ENCODE results near the gene L3MBTL2. TPM values are rescaled to one million over a fixed set of nuclear protein-coding genes. Genes with fewer than 3 reads are reported as not detected.
A peak's percentile ranks its signal among the peaks of the same experiment; 100 is the strongest.

The L3MBTL2 gene
- total RNA-seq, 2 donors from 2014 or later, result 25.4 to 37.7 TPM

DNA sequence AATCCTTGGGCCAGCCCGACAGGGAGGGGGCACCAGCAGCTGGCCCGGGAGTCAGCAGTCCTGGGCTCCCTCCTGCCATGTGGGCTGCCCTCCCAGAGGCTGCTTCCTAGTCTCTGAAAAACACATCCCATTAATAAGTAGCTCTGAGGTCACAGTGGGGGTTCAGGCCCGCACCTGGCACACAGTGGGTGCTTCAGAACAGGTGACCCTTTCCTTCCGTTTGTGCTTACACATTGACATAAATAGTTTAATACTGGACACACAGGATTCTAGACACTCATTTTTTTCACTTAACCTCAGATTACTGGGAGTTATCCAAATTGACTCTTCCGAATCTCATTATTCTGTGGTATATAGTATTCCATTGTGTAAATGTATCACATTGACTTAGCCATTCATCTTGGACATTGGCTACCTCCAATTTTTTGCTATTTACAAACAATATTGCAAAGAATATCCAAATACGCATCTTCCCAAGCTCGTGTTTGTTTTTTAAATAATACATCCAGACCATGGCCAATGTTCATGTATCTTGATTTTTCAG is 36.1 kb downstream of the L3MBTL2 start:
- Histone ChIP-seq H3K4me1 (replicated peaks) (peaks cover 7% of the 10 kb centered on the region), H3K36me3 (no peaks in the 10 kb centered on the region), H3K27me3 (replicated peaks; ENCODE audit: insufficient read depth) (no peaks in the 10 kb centered on the region), H3K4me3 (no peak overlapping the region), H3K9me3 (no peaks in the 10 kb centered on the region), H3K27ac (peak overlapping the region; percentile 20 to 42)
- intact Hi-C loops (cut with DNase I), result no loop called here
- DNase-seq (ENCODE audit: low spot score), result no peak
- TF ChIP-seq POLR2A (IDR thresholded peaks at IDR 0.05), result no peak
- 84% methylated on average over 6 of the region's 7 CpGs for WGBS

DNA sequence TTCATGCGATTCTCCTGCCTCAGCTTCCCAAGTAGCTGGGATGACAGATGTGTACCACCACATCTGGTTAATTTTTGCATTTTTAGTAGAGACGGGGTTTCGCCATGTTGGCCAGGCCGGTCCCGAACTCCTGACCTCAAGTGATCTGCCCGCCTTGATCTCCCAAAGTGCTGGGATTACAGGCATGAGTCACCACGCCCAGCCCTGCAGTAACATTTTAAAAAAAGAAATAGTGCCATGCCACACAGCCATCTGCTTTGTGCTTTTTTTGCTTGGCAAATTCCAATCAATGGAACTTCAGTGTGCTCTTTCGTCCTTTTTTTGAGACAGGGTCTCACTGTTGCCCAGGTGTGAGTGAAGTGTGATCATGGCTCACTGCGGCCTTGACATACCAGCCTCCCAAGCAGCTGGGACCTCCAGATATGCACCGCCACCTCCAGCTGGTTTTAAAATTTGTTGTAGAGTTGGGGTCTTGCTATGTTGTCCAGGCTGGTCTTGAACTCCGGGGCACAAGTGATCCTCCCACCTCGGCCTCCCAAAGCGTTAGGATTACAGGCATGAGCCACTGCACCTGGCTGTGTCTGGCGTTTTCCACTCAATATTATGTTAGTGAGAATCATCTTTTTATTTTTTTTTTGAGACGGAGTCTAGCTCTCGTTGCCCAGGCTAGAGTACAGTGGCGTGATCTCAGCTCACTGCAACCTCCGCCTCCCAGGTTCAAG is 37.4 kb downstream of the L3MBTL2 start:
- Histone ChIP-seq H3K27me3 (replicated peaks; ENCODE audit: insufficient read depth) (no peaks in the 10 kb centered on the region), H3K36me3 (peaks cover 0 to 4% of the 10 kb centered on the region in 2 donors), H3K4me1 (replicated peaks) (peaks cover 7% of the 10 kb centered on the region), H3K4me3 (no peak overlapping the region), H3K27ac (no peak overlapping the region), H3K9me3 (no peaks in the 10 kb centered on the region)
- 95% methylated on average over 18 of the region's 18 CpGs for WGBS
- TF ChIP-seq, protein P1, sequence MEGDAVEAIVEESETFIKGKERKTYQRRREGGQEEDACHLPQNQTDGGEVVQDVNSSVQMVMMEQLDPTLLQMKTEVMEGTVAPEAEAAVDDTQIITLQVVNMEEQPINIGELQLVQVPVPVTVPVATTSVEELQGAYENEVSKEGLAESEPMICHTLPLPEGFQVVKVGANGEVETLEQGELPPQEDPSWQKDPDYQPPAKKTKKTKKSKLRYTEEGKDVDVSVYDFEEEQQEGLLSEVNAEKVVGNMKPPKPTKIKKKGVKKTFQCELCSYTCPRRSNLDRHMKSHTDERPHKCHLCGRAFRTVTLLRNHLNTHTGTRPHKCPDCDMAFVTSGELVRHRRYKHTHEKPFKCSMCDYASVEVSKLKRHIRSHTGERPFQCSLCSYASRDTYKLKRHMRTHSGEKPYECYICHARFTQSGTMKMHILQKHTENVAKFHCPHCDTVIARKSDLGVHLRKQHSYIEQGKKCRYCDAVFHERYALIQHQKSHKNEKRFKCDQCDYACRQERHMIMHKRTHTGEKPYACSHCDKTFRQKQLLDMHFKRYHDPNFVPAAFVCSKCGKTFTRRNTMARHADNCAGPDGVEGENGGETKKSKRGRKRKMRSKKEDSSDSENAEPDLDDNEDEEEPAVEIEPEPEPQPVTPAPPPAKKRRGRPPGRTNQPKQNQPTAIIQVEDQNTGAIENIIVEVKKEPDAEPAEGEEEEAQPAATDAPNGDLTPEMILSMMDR (IDR thresholded peaks at IDR 0.05), result no peak
- TF ChIP-seq POLR2A (IDR thresholded peaks at IDR 0.05), result no peak
- TF ChIP-seq POLR2AphosphoS5 (IDR thresholded peaks at IDR 0.05), result no peak
- intact Hi-C loops (cut with DNase I), result no loop called here
- DNase-seq (ENCODE audit: low spot score), result no peak

DNA sequence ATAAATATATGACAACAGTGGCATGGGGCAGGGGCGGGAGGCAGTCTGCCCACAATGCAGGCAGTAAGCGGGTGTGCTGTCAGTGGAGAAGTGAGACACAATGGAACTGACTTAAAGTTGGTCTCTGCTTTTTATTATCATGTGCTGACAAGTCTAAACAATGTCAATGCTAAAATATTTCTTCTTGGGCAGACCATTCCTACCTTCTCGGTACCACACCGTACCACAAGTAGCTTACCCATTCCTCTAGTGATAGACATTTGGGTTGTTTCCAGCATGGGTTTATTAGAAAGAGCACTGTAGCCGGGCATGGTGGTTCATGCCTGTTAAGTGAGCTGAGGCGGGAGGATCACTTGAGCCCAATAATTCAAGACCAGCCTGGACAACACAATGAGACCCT is 38.2 kb downstream of the L3MBTL2 start:
- H3K36me3 ChIP-seq, result peaks cover 0 to 4% of the 10 kb centered on the region in 2 donors
- no peak for TF ChIP-seq POLR2AphosphoS5 (IDR thresholded peaks at IDR 0.05)
- TF ChIP-seq, protein P1 (IDR thresholded peaks at IDR 0.05), result no peak
- TF ChIP-seq POLR2A (IDR thresholded peaks at IDR 0.05), result no peak
- no peak overlapping the region for H3K27ac ChIP-seq
- H3K27me3 ChIP-seq (replicated peaks; ENCODE audit: insufficient read depth), result no peaks in the 10 kb centered on the region
- WGBS, result 43% methylated on average over 6 of the region's 6 CpGs
- peaks cover 4% of the 10 kb centered on the region for H3K4me1 ChIP-seq (replicated peaks)
- H3K9me3 ChIP-seq, result no peaks in the 10 kb centered on the region
- H3K4me3 ChIP-seq, result no peak overlapping the region
- intact Hi-C loops (cut with DNase I), result no loop called here
- DNase-seq (ENCODE audit: low spot score), result no peak

DNA sequence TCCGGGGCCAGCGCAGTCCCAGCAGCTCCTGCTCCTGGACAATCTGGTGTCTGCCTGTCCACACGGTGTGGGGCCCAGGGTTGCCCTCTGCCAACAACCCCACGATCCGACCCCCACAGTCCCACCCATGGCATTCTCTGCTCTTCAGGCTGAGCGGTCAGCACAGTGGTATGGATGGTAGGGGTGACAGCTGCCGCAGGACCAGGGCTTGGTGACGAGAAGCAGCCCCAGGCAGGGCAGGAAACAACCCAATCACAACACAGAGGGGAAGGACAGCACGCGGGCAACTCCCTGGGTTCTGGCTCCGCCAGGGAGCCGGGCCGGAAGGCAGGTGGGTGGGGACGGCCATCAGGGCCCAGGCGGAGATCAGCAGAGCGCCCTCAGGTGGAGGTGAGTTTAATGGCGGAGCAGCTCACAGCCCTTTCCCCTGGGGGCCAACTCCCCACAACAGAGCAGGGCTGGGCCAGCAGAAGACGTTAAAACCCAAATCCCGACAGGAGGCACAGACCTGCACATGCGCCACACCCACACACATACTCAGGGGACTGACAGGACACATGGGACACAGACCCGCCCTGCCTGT is 40.9 kb downstream of the L3MBTL2 start:
- DNase-seq (ENCODE audit: low spot score), result no peak
- H3K4me1 ChIP-seq (replicated peaks), result no peaks in the 10 kb centered on the region
- no peaks in the 10 kb centered on the region for H3K27me3 ChIP-seq (replicated peaks; ENCODE audit: insufficient read depth)
- intact Hi-C loops (cut with DNase I), result no loop called here
- TF ChIP-seq POLR2AphosphoS5 (IDR thresholded peaks at IDR 0.05), result no peak
- no peak for TF ChIP-seq POLR2A (IDR thresholded peaks at IDR 0.05)
- TF ChIP-seq, protein P1 (IDR thresholded peaks at IDR 0.05), result no peak
- no peaks in the 10 kb centered on the region for H3K9me3 ChIP-seq
- peaks cover 9 to 15% of the 10 kb centered on the region in 2 donors for H3K36me3 ChIP-seq
- no peak overlapping the region for H3K27ac ChIP-seq
- H3K4me3 ChIP-seq, result no peak overlapping the region
- WGBS, result 84% methylated on average over 19 of the region's 21 CpGs

DNA sequence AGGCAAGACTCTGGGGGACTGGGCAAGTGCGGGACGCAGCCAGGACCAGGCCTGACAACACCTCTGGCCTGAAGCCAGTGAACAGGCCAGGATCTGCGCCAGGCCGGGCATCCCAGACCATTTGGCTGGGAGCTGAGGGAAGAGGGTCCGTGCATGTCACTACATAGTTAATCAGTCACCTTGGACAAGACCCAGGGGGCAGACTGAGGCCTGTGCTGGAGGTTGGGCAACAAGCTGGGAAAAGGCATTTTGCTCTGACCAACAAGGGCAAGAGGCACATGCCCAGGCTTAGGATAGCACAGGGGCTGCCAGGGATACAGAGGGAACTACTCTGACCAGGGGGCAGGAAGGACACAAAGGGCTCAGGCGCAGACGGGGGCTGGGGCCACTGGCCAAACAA is 42.6 kb downstream of the L3MBTL2 start:
- 90% methylated on average over 7 of the region's 7 CpGs for WGBS
- no peaks in the 10 kb centered on the region for H3K4me1 ChIP-seq (replicated peaks)
- no peak for DNase-seq (ENCODE audit: low spot score)
- no peaks in the 10 kb centered on the region for H3K27me3 ChIP-seq (replicated peaks; ENCODE audit: insufficient read depth)
- intact Hi-C loops (cut with DNase I), result no loop called here
- no peak overlapping the region for H3K27ac ChIP-seq
- H3K36me3 ChIP-seq, result peaks cover 13 to 15% of the 10 kb centered on the region in 2 donors
- no peak overlapping the region for H3K4me3 ChIP-seq
- H3K9me3 ChIP-seq, result no peaks in the 10 kb centered on the region
- TF ChIP-seq POLR2AphosphoS5 (IDR thresholded peaks at IDR 0.05) (no peak), POLR2A (IDR thresholded peaks at IDR 0.05) (no peak)
- TF ChIP-seq, protein P1 (IDR thresholded peaks at IDR 0.05), result no peak
